HCEC 1CT (cell line): ENCODE data around the gene CLPSL1.

ENCODE experiments used
- DNase-seq: peaks from one replicate; pipeline ENCODE4 v3.0.0-alpha.2; 2017

CLPSL1 gene

DNA sequence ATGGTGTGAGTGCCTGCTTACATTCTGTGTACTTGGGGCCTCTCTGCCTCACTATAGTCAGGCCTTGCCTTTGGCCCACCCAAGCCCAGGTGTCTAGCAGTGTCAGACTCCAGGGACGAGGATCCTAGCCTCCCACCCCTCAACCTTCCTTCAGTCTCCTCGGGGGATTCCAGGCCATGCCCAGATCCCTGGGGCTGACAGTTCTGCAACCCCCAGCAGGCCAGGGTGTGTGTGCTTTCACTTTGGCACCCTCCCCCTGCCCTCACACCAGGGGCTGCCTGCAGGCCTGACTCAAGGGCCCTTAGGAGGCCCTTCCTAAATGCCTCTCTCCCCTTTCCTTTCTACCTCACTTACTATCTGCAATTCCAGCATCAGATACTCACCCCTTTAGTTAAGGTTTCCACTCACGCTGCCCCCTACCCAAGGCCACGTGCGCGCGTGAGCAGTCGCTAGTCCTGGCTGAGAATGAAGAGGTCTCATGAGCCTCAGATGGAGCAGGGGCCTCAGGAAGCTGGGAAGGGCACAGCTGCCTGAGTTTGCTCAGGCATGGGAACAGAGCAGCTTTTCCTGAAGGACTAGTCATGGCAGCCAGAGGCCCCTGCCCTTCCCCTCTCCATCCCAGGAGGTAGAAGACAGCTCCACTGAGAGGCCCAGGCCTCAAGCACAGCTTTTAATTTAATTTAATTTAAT lies 17.2 kb downstream of the CLPSL1 start:
- no peak for DNase-seq

DNA sequence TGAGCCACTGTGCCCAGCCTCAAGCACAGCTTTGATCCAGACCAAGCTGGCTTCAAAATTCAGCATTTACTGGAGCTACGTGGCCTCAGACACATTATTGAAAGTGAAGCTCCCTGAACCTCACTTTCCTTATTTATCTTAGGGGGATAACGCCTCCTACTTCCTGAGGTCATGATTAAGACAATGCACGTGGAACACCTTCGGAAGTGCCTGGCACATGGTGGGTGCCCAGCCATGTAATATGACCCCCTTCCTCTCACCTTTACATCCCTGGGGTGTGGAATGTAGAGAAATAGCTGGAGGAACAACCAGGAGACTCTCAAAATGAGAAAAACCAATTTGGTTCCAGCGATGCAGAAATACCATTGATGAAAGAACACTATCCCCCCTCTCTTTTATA lies 17.9 kb downstream of the CLPSL1 start:
- no peak for DNase-seq

DNA sequence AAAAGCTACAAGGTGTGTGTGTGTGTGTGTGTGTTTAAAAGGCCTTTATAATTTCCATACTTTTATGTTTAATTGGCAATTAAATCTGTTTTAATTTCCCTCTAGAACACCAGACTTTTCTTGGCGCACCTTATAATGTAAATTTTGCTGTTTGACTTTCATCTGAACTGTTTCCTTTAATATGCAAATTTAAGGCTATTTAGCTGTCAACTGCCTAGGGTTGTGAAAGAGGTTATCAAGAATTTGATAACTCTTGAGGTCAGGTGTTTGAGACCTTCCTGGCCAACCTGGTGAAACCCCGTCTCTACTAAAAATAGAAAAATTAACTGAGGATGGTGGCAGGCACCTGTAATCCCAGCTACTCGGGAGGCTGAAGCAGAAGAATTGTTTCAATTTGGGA lies 20.3 kb downstream of the CLPSL1 start:
- DNase-seq = no peak

DNA sequence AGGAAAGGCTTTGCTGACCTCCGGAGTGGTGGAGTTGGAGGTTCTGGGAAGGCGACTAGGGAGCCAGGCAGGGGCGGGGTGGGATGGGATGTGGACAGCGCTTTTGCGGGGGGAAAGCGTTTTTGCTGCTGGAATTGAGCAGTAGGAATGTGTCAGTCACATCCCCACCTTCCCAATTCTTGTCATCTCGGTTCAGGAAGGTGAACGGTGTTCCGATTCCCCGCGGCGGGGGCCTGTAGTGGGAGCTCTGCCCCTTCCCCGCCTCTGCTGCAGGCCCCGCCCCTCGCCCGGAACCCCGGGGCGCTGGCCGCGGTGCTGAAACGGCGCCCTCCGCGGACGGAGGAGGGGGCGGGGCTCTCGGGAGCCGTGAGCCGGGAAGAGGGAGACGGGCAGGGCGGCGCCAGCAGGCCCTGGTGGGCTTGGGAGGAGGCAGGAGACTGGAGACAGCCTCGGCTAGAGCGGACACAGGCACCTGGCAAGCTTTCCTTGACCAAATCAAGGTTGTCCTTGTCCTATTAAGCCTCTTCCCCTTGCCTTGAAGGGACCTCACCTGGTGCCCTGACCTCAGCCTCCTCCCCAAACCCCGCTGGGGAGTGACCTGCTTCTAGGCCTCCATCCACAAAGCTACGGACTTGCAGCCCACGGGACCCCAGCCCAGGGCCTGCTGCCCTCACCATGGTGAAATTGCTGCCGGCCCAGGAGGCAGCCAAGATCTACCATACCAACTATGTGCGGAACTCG lies 24.3 kb downstream of the CLPSL1 start, which contains the start of gene LHFPL5:
TSS of gene LHFPL5 (plus strand) at position 357 of the 741 bp plus-strand sequence. CDS start at position 676, 319 bp downstream.
- DNase-seq = no peak

DNA sequence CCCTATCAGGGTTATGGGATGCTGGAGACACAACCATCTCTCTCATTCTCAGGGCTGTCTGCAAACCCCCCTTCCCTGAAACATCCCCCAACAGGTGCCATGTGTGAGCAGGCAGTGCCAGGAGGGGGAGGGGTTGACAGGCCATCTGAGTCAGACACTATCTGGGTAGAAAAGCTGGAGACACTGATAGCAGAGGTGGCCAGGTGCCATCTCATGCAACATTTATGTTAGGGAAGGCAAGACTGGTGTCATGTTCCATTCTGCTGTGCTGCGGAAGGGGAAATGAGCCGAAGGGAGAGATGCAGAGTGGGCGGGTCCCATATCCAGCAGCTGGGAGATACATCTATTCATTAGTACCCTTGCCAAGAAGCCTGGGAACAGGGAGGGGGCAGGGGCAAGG lies 27.9 kb downstream of the CLPSL1 start:
- no peak for DNase-seq

DNA sequence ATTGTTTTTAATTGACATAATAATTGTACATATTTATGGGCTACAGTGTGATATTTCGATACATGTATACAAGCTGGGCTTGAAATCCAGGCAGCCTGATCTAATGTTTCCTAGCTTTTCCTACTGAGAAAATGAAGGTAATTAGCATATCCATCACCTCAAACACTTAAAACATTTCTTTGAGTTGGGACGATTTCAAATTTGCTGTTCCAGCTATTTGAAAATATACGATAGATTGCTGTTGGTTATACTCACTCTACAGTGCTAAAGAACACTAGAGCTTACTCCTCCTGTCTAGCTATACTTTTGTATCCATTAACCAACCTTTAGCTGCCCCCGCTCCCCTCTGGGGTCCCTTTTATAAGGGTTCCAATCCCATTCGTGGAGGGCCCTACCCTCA lies 29.0 kb downstream of the CLPSL1 start:
- DNase-seq = no peak

DNA sequence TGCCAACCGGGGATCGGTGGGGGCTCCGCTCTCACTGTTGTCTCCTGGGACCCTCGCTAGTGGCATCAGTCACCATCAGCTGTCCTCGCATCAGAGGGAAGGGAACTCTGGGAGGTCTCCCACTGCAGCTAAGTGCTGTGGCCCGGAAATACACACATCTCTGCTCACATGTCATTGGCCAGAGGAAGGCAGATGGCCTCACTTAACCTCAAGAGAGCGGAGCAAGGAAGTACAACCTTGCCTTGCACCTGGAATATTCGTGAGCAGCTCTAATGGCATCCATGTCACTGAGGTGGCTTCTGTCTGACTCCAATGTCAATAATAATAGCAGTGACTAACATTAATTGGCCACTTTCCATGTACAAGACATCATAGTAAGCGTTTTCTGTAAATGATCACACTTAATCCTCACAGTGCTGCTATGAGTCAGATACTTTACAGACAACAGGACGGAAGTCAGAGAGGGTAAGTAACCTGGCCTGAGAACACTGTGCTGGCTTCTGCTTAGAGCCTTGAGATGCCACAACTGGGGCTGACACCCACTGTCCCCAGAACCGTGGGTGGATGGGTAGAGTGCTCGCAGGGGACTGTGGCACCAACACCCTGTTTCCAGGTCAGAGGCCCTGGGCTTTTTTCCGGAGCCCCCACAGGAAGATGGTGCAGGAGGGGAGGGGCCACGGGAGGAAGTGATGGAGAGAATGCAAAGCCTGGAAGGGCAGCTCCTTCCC lies 30.3 kb downstream of the CLPSL1 start:
- peak; percentile 81 for DNase-seq

DNA sequence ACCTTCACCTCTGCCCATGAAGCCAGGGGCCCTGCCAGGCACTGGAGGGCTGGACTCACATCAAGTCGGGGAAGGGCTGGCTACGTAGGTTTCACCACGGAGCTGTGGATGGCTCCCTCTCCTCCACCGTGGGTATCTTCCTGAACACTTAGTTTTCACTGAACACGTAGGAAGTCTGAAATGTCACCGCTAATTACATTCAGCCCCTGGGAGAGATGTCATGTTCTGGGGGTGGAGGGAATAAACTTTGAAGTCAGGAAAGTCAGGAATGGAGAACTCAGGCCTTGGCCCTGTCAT lies 30.8 kb downstream of the CLPSL1 start:
- DNase-seq = no peak

DNA sequence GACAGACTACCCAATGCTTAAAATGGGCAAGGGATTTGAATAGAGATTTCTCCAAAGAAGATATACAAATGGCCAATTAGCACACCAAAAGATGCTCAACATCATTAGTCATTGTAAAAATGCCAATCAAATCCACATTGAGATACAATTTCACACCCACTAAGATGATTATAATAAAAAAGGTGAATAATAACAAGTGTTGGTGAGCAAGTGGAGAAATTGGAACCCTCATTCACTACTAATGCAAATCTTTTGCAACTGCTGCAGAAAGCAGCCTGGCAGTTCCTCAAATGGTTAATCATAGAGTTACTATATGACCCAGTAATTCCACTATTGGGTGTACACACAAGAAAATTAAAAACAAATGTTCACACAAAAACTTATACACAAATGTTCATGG lies 36.7 kb downstream of the CLPSL1 start:
- DNase-seq = no peak

DNA sequence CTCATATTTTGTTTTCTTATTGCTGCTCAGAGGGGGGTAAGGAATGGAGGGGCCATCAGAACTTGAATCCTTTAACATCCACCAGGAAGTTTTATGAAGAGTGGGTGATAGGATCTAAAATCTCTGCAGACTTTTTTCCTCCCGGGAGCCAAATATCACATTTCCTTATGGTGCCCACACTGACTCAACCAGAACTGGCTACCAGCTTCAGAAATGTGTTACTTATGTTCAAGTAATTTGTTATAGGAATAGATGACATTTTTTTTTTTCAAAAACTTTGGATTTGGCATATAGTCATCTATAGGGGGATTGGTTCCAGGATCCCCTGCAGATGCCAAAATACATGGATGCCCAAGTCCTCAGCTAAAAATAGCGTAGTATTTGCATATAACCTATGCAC lies 42.8 kb downstream of the CLPSL1 start:
- DNase-seq = no peak

DNA sequence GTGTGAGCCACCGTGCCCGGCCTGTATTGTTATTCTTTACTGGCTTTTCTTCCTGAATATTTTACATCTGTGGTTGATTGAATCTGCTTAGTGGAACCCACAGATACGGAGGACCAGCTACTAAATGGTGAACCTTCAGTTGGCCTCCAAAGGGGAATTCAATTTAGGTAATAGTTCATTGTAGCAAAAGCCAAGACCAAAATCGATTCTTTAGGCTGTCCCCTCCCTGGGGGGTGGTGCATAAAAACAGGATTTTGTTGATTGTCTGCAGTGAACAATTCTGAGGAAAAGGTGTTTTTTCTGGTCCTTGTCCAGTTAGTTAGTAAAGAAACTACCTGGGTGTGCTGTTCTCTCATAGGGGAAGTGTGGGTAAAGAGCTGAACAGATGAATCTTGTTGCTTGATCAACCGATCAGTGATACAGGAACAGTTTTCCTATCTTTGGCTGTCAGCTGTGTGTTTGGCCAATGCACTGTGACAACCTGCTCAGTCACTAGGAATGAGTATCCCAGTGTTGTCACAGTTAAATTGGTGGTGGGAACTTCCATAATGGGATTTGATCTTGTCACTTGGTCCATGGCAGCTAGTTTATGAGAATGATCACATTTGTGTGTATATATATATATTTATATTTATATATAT lies 43.9 kb downstream of the CLPSL1 start:
- no peak for DNase-seq

DNA sequence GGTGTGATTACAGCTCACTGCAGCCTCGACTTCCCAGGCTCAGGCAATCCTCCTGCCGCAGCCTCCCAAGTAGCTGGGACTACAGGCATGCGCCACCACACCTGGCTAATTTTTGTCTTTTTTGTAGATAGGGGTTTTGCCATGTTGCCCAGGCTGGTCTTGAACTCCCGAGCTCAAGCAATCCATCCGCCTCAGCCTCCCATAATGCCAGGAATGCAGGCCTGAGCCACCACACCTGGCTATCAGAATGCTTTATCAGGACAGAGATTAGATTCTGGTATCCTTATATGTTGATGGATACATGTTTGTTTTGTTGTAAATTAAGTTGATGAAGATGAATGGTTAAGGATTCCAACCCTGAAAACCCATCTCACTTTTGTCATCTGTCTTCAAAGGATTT lies 48.5 kb downstream of the CLPSL1 start:
- no peak for DNase-seq

DNA sequence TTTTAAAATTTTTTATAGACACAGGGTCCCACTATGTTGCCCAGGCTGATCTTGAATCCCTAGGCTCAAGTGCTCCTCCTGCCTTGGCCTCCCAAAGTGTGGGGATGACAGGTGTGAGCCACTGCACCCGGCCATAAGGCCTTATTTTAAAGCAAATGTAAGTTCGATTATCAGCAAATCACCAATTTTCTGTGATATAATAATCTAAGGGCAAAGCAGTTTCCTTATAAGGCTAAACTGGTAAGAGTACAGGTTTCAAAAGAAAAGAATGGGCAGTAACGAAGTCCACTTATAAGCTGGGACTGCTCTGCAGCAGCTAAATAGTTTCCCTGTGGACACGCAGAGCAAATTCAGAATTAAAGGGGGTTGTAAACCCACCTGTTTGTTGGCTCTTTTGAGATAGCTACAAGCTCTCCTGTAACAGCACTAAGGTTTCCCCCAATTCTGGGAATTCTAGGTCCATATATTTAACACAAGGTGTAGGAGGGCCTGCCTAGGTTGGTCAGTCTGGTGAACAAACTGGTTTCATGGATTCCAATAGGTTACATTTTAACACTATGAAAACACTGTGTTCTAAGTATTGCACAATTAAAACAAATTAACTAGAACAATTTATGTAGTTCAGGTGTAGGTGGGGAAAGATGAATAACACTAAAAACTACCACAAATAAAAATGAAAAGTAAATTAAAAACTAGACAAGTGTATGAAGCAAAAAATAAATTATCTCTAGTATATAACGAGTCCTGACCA lies 50.6 kb downstream of the CLPSL1 start:
- DNase-seq = no peak

DNA sequence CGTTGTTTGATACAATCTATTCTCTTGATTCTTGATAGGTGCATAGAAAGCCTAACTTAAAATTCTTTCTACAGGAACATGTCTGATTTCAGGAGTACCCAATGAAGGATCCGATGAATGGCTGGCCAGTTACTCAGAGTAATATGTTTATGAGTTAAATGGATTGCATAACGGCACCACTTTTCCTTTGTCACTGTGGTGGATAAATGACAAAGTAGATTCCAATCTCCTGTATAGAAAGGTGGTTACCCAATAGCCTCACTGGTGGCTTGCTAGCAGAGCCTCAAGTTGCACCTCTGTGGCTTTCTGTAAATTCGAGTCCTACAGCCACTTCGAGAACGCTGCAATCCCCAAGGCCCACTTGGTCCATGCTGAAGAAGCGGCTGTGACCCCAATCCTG lies 52.7 kb downstream of the CLPSL1 start:
- DNase-seq = peak; percentile 39
